Brain microvascular endothelial cell (primary cell): ENCODE data around the gene EML4.

Experiments
- DNase-seq: peaks from one replicate; pipeline ENCODE4 v3.0.0-alpha.2; 2020
- H3K27ac ChIP-seq: fragments of 250-450 bp; sonication (Bioruptor Pico); 2 replicates; pipeline ENCODE4 v1.5.1; 2020; ENCODE audit warnings: mild to moderate bottlenecking, moderate library complexity
- H3K27me3 ChIP-seq: fragments of 250-450 bp; sonication (Bioruptor Pico); replicated peaks from 2 replicates; pipeline ENCODE4 v1.5.1; 2020; ENCODE audit warnings: mild to moderate bottlenecking
- H3K36me3 ChIP-seq: fragments of 250-450 bp; sonication (Bioruptor Pico); replicated peaks from 2 replicates; pipeline ENCODE4 v1.5.1; 2020; ENCODE audit warnings: mild to moderate bottlenecking
- H3K4me3 ChIP-seq: 2 replicates; pipeline ENCODE4 v1.5.1; 2011; ENCODE audit warnings: low read depth, mild to moderate bottlenecking, control low read depth, low read length, moderate library complexity
- CTCF ChIP-seq: IDR thresholded peaks from 2 replicates; pipeline ENCODE4 v1.5.1; 2011; ENCODE audit warnings: low read depth, mild to moderate bottlenecking, moderate library complexity, low read length, control low read depth, inconsistent platforms; ENCODE audit errors: missing control alignments
- in situ Hi-C: cut with HindIII; loops from 2 replicates; pipeline ENCODE4 v1.10.0; 2017; ENCODE audit warnings: low sequenced_read_pairs, low pct_ligation_motif_present

EML4 gene

GRCh38 chr2:42176992-42177738, 8.0 kb downstream of the EML4 start:
- no peaks in the 10 kb centered on the region for H3K27me3 ChIP-seq
- no peak overlapping the region for H3K4me3 ChIP-seq
- no peak overlapping the region for H3K27ac ChIP-seq
- in situ Hi-C loops, result no loop called here
- H3K36me3 ChIP-seq, result no peaks in the 10 kb centered on the region
- no peak for TF ChIP-seq CTCF
- no peak for DNase-seq

GRCh38 chr2:42178335-42178734, 9.2 kb downstream of the EML4 start:
- Histone ChIP-seq H3K27ac (no peak overlapping the region), H3K27me3 (no peaks in the 10 kb centered on the region), H3K4me3 (no peak overlapping the region), H3K36me3 (no peaks in the 10 kb centered on the region)
- in situ Hi-C loops, result no loop called here
- no peak for DNase-seq
- no peak for TF ChIP-seq CTCF

- TF ChIP-seq CTCF, result no peak
- no peaks in the 10 kb centered on the region for H3K36me3 ChIP-seq
- H3K4me3 ChIP-seq, result no peak overlapping the region
- H3K27ac ChIP-seq, result no peak overlapping the region
- no peak for DNase-seq
- in situ Hi-C loops, result no loop called here
- H3K27me3 ChIP-seq, result no peaks in the 10 kb centered on the region
Observed at GRCh38 chr2:42180300-42180699, 11.1 kb downstream of the EML4 start.

- DNase-seq, result no peak
- Histone ChIP-seq H3K27ac (no peak overlapping the region), H3K4me3 (no peak overlapping the region), H3K36me3 (no peaks in the 10 kb centered on the region), H3K27me3 (no peaks in the 10 kb centered on the region)
- in situ Hi-C loops, result no loop called here
- TF ChIP-seq CTCF, result no peak
Observed at GRCh38 chr2:42182654-42183308, 13.6 kb downstream of the EML4 start.

- Histone ChIP-seq H3K27ac (no peak overlapping the region), H3K4me3 (no peak overlapping the region), H3K27me3 (no peaks in the 10 kb centered on the region), H3K36me3 (no peaks in the 10 kb centered on the region)
- no peak for DNase-seq
- no peak for TF ChIP-seq CTCF
- in situ Hi-C loops, result no loop called here
Observed at GRCh38 chr2:42183775-42184174, 14.6 kb downstream of the EML4 start.
